Fibroblast of villous mesenchyme (primary cell): ENCODE data around the gene TRUB1. TPM values are rescaled to one million over a fixed set of nuclear protein-coding genes. Genes with fewer than 3 reads are reported as not detected.
A peak's percentile ranks its signal among the peaks of the same experiment; 100 is the strongest.

Experiments
- DNase-seq: peaks from one replicate; pipeline ENCODE4 v3.0.0-alpha.2; 2010; ENCODE audit warnings: low read depth
- H3K4me3 ChIP-seq: 2 replicates; pipeline ENCODE4 v1.5.1; 2011; ENCODE audit warnings: low read depth, mild to moderate bottlenecking, low read length
- total RNA-seq: library from RNA; depleted of rRNA; stranded (reverse); fragments of >200 nt; gene quantifications from 2 replicates; pipeline ENCODE4 v1.2.3, GENCODE V29; 2012
- TF ChIP-seq, protein P1 (sequence below): IDR thresholded peaks from 2 replicates; pipeline ENCODE4 v1.5.1; 2012; ENCODE audit warnings: low read depth, mild to moderate bottlenecking, low read length; ENCODE audit not compliant: insufficient read depth

The TRUB1 gene
- total RNA-seq, 1 donor, result 42.3 TPM

- no peak for DNase-seq
- TF ChIP-seq, protein P1, sequence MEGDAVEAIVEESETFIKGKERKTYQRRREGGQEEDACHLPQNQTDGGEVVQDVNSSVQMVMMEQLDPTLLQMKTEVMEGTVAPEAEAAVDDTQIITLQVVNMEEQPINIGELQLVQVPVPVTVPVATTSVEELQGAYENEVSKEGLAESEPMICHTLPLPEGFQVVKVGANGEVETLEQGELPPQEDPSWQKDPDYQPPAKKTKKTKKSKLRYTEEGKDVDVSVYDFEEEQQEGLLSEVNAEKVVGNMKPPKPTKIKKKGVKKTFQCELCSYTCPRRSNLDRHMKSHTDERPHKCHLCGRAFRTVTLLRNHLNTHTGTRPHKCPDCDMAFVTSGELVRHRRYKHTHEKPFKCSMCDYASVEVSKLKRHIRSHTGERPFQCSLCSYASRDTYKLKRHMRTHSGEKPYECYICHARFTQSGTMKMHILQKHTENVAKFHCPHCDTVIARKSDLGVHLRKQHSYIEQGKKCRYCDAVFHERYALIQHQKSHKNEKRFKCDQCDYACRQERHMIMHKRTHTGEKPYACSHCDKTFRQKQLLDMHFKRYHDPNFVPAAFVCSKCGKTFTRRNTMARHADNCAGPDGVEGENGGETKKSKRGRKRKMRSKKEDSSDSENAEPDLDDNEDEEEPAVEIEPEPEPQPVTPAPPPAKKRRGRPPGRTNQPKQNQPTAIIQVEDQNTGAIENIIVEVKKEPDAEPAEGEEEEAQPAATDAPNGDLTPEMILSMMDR, result no peak
- no peak overlapping the region for H3K4me3 ChIP-seq
These were observed 14.4 kb upstream of the TRUB1 start for GRCh38 chr10:114923551-114923950.

GRCh38 chr10:114925587-114926586 is 12.1 kb upstream of the TRUB1 start:
- DNase-seq, result peak; percentile 52
- TF ChIP-seq, protein P1, result no peak
- H3K4me3 ChIP-seq, result no peak overlapping the region

- no peak for DNase-seq
- no peak overlapping the region for H3K4me3 ChIP-seq
- TF ChIP-seq, protein P1, result no peak
These were observed 9.2 kb upstream of the TRUB1 start for GRCh38 chr10:114928818-114929217.

- peak; percentile 21 for DNase-seq
- TF ChIP-seq, protein P1, result no peak
- H3K4me3 ChIP-seq, result no peak overlapping the region
These were observed 7.7 kb upstream of the TRUB1 start for GRCh38 chr10:114930320-114930719.

- no peak for DNase-seq
- TF ChIP-seq, protein P1, result no peak
- no peak overlapping the region for H3K4me3 ChIP-seq
These were observed 6.8 kb upstream of the TRUB1 start for GRCh38 chr10:114931072-114931679.

DNA sequence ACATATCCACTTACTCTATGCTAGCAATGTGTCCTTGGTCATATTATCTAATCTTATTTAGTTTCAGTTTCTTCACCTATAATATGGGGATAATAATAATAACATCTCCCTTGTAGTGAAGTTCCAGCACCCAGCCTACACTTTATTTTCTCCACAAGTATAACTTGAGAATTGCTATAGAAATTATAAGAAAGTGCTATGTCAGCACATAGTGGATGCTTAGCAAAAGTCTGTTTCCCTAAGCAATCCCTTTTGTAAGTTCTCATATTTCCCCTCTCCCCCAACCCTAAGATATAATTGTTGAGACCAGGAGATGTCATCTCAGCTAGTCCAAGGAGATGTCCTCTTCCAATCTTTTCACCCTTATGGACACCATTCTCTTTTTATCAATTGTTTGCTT is 5.8 kb upstream of the TRUB1 start:
- no peak overlapping the region for H3K4me3 ChIP-seq
- TF ChIP-seq, protein P1, result no peak
- DNase-seq, result no peak
